ENCODE data around the gene CLNS1A. TPM values are rescaled to one million over a fixed set of nuclear protein-coding genes. Genes with fewer than 3 reads are reported as not detected.

CLNS1A gene
- total RNA-seq, 1 experiment from 2014 or later, result 135 TPM

GRCh38 chr11:77661670-77662069, 24.1 kb upstream of the CLNS1A start:
- Mint-ChIP-seq H3K4me1 (ENCODE audit: insufficient read depth, unreplicated experiment) (no peaks in the 10 kb centered on the region), H3K27me3 (ENCODE audit: insufficient read depth, unreplicated experiment) (no peaks in the 10 kb centered on the region), H3K27ac (ENCODE audit: low read depth, unreplicated experiment) (no peak overlapping the region), H3K4me3 (ENCODE audit: unreplicated experiment) (no peak overlapping the region), H3K36me3 (ENCODE audit: insufficient read depth, unreplicated experiment) (peaks cover 7% of the 10 kb centered on the region), H3K9me3 (ENCODE audit: unreplicated experiment) (no peaks in the 10 kb centered on the region)
- BruUV-seq (replicated peaks), result no TSS peak
- TF ChIP-seq, protein P1, sequence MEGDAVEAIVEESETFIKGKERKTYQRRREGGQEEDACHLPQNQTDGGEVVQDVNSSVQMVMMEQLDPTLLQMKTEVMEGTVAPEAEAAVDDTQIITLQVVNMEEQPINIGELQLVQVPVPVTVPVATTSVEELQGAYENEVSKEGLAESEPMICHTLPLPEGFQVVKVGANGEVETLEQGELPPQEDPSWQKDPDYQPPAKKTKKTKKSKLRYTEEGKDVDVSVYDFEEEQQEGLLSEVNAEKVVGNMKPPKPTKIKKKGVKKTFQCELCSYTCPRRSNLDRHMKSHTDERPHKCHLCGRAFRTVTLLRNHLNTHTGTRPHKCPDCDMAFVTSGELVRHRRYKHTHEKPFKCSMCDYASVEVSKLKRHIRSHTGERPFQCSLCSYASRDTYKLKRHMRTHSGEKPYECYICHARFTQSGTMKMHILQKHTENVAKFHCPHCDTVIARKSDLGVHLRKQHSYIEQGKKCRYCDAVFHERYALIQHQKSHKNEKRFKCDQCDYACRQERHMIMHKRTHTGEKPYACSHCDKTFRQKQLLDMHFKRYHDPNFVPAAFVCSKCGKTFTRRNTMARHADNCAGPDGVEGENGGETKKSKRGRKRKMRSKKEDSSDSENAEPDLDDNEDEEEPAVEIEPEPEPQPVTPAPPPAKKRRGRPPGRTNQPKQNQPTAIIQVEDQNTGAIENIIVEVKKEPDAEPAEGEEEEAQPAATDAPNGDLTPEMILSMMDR (IDR thresholded peaks at IDR 0.05; ENCODE audit: unreplicated experiment), result no peak
- no peak for DNase-seq (ENCODE audit: unreplicated experiment)
- ChIA-PET CTCF (interaction anchor here (0.7 to 1.1 kb wide), 3 partner anchors 17 to 534 kb away, joined by 3 to 5 read pairs (median 3); no protein-coding TSS in a partner anchor), POLR2A (interaction anchor here (1.2 kb wide), 1 partner anchor 719 kb away, joined by 4 read pairs; no protein-coding TSS in a partner anchor)
- intact Hi-C loops (cut with micrococcal nuclease), result no loop called here

GRCh38 chr11:77660947-77661346, 23.4 kb upstream of the CLNS1A start:
- Mint-ChIP-seq H3K27ac (ENCODE audit: low read depth, unreplicated experiment) (no peak overlapping the region), H3K4me3 (ENCODE audit: unreplicated experiment) (no peak overlapping the region), H3K27me3 (ENCODE audit: insufficient read depth, unreplicated experiment) (no peaks in the 10 kb centered on the region), H3K4me1 (ENCODE audit: insufficient read depth, unreplicated experiment) (no peaks in the 10 kb centered on the region), H3K9me3 (ENCODE audit: unreplicated experiment) (no peaks in the 10 kb centered on the region), H3K36me3 (ENCODE audit: insufficient read depth, unreplicated experiment) (peaks cover 7% of the 10 kb centered on the region)
- ChIA-PET POLR2A (interaction anchor here (1.2 to 2.5 kb wide), 3 partner anchors 10 to 720 kb away, joined by 4 to 6 read pairs (median 5); no protein-coding TSS in a partner anchor), CTCF (interaction anchor here (0.7 to 1.1 kb wide), 3 partner anchors 16 to 38 kb away, joined by 3 to 4 read pairs (median 3); no protein-coding TSS in a partner anchor)
- no peak for DNase-seq (ENCODE audit: unreplicated experiment)
- no TSS peak for BruUV-seq (replicated peaks)
- intact Hi-C loops (cut with micrococcal nuclease), result no loop called here
- TF ChIP-seq, protein P1 (IDR thresholded peaks at IDR 0.05; ENCODE audit: unreplicated experiment), result no peak

GRCh38 chr11:77658213-77659013, 20.8 kb upstream of the CLNS1A start:
- ChIA-PET CTCF (interaction anchor here (0.7 kb wide), 1 partner anchor 36 kb away, joined by 3 read pairs; no protein-coding TSS in a partner anchor), POLR2A (interaction anchor here (2.0 to 2.5 kb wide), 2 partner anchors 12 to 22 kb away, joined by 4 to 6 read pairs; no protein-coding TSS in a partner anchor)
- BruUV-seq (replicated peaks), result no TSS peak
- H3K27ac Mint-ChIP-seq (ENCODE audit: low read depth, unreplicated experiment), result no peak overlapping the region
- H3K36me3 Mint-ChIP-seq (ENCODE audit: insufficient read depth, unreplicated experiment), result no peaks in the 10 kb centered on the region
- H3K4me1 Mint-ChIP-seq (ENCODE audit: insufficient read depth, unreplicated experiment), result no peaks in the 10 kb centered on the region
- no peak overlapping the region for H3K4me3 Mint-ChIP-seq (ENCODE audit: unreplicated experiment)
- no peaks in the 10 kb centered on the region for H3K27me3 Mint-ChIP-seq (ENCODE audit: insufficient read depth, unreplicated experiment)
- TF ChIP-seq, protein P1 (IDR thresholded peaks at IDR 0.05; ENCODE audit: unreplicated experiment), result no peak
- no peak for DNase-seq (ENCODE audit: unreplicated experiment)
- H3K9me3 Mint-ChIP-seq (ENCODE audit: unreplicated experiment), result no peaks in the 10 kb centered on the region
- intact Hi-C loops (cut with micrococcal nuclease), result no loop called here

GRCh38 chr11:77656362-77656761, 18.8 kb upstream of the CLNS1A start:
- H3K9me3 Mint-ChIP-seq (ENCODE audit: unreplicated experiment), result no peaks in the 10 kb centered on the region
- no peak for DNase-seq (ENCODE audit: unreplicated experiment)
- no peak overlapping the region for H3K4me3 Mint-ChIP-seq (ENCODE audit: unreplicated experiment)
- CTCF ChIA-PET, result no interaction called here
- H3K27me3 Mint-ChIP-seq (ENCODE audit: insufficient read depth, unreplicated experiment), result no peaks in the 10 kb centered on the region
- POLR2A ChIA-PET, result no interaction called here
- TF ChIP-seq, protein P1 (IDR thresholded peaks at IDR 0.05; ENCODE audit: unreplicated experiment), result no peak
- H3K27ac Mint-ChIP-seq (ENCODE audit: low read depth, unreplicated experiment), result no peak overlapping the region
- BruUV-seq (replicated peaks), result no TSS peak
- H3K36me3 Mint-ChIP-seq (ENCODE audit: insufficient read depth, unreplicated experiment), result no peaks in the 10 kb centered on the region
- intact Hi-C loops (cut with micrococcal nuclease), result no loop called here
- H3K4me1 Mint-ChIP-seq (ENCODE audit: insufficient read depth, unreplicated experiment), result no peaks in the 10 kb centered on the region

Data from MCF 10A (cell line).